HL-60 (cell line): ENCODE data around the gene MYO3B.

ENCODE experiments used
- CTCF ChIP-seq: IDR thresholded peaks from one replicate; pipeline ENCODE4 v1.5.1; 2011; ENCODE audit warnings: low read length, control low read depth, inconsistent platforms; ENCODE audit not compliant: insufficient read depth
- REST ChIP-seq: IDR thresholded peaks from 2 replicates; pipeline ENCODE4 v1.6.1; 2012; ENCODE audit warnings: low read depth; ENCODE audit not compliant: insufficient replicate concordance

- TF ChIP-seq CTCF (no peak), REST (no peak)
Measured at GRCh38 chr2:170298861-170299429, 121.0 kb downstream of the MYO3B start.
